Endothelial cell of umbilical vein (primary cell): ENCODE measurements around the gene ICAM5.

ENCODE experiments used
- EZH2 ChIP-seq: IDR thresholded peaks from 2 replicates; pipeline ENCODE4 v1.6.1; 2012; ENCODE audit warnings: borderline replicate concordance, low read depth, mild to moderate bottlenecking, moderate library complexity, low read length, inconsistent platforms; ENCODE audit not compliant: severe bottlenecking
- POLR2A ChIP-seq: IDR thresholded peaks from 2 replicates; pipeline ENCODE4 v1.6.1; 2012; ENCODE audit warnings: low read depth, mild to moderate bottlenecking, control low read depth, low read length
- TF ChIP-seq, protein P1 (sequence below), 2 donors: IDR thresholded peaks; 1 replicate in 1 of 2; 2 replicates in 1 of 2; pipeline ENCODE4 v1.5.1; 2011; ENCODE audit warnings: low read length in 2 of 2, mild to moderate bottlenecking in 2 of 2, moderate library complexity in 2 of 2, control low read depth in 1 of 2, inconsistent platforms in 1 of 2, low read depth in 1 of 2; ENCODE audit not compliant: insufficient read depth in 1 of 2; ENCODE audit errors: extremely low read depth in 1 of 2

DNA sequence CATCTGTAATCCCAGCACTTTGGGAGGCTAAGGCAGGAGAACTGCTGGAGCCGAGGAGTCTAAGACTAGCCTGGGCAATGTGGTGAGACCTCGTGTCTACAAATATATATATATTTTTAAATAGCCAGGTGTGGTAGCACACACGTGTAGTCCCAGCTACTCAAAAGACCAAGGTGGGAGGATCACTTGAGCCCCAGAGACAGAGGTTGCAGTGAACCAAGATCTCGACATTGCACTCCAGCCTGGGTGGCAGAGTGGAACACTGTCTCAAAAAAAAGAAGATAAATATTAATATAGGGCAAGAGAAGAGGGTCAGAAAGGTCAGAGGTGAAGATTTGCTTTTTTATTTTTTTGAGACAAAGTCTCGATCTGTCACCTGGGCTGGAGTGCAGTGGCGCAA, 43.2 kb upstream of the ICAM5 start:
- TF ChIP-seq, protein P1, sequence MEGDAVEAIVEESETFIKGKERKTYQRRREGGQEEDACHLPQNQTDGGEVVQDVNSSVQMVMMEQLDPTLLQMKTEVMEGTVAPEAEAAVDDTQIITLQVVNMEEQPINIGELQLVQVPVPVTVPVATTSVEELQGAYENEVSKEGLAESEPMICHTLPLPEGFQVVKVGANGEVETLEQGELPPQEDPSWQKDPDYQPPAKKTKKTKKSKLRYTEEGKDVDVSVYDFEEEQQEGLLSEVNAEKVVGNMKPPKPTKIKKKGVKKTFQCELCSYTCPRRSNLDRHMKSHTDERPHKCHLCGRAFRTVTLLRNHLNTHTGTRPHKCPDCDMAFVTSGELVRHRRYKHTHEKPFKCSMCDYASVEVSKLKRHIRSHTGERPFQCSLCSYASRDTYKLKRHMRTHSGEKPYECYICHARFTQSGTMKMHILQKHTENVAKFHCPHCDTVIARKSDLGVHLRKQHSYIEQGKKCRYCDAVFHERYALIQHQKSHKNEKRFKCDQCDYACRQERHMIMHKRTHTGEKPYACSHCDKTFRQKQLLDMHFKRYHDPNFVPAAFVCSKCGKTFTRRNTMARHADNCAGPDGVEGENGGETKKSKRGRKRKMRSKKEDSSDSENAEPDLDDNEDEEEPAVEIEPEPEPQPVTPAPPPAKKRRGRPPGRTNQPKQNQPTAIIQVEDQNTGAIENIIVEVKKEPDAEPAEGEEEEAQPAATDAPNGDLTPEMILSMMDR (IDR thresholded peaks at IDR 0.05; ENCODE audit: extremely low read depth in 1 of 2, insufficient read depth in 1 of 2, low read depth in 1 of 2, low read length in 2 of 2) = no peak
- TF ChIP-seq POLR2A (no peak), EZH2 (no peak)
